HL-60 (cell line): ENCODE results near the gene SPATS2.

Experiments used
- DNase-seq, 2 experiments: peaks; one replicate each; pipeline ENCODE4 v3.0.0-alpha.2; 2010 to 2020; ENCODE audit warnings: low read depth in 1 of 2, low spot score in 1 of 2
- H3K27ac ChIP-seq: fragments of 250-450 bp; sonication (Bioruptor Pico); replicated peaks from 2 replicates; pipeline ENCODE4 v1.5.1; 2020; ENCODE audit warnings: mild to moderate bottlenecking, moderate library complexity
- H3K27me3 ChIP-seq: fragments of 250-450 bp; sonication (Bioruptor Pico); 2 replicates; pipeline ENCODE4 v1.5.1; 2021; ENCODE audit warnings: mild to moderate bottlenecking, moderate library complexity; ENCODE audit not compliant: insufficient read depth, poor library complexity, severe bottlenecking
- H3K4me3 ChIP-seq: replicated peaks from 2 replicates; pipeline ENCODE4 v1.5.1; 2011; ENCODE audit warnings: mild to moderate bottlenecking, control low read depth, low read length; ENCODE audit not compliant: insufficient read depth
- GABPA ChIP-seq: IDR thresholded peaks from 2 replicates; pipeline ENCODE4 v1.6.1; 2012; ENCODE audit warnings: low read depth
- POLR2AphosphoS5 ChIP-seq: IDR thresholded peaks from 2 replicates; pipeline ENCODE4 v1.6.1; 2012; ENCODE audit warnings: low read depth
- SPI1 ChIP-seq: IDR thresholded peaks from 2 replicates; pipeline ENCODE4 v1.6.1; 2012; ENCODE audit warnings: low read depth, mild to moderate bottlenecking, borderline replicate concordance
- TF ChIP-seq, protein P1 (sequence below): IDR thresholded peaks from 2 replicates; pipeline ENCODE4 v1.6.1; 2012; ENCODE audit warnings: low read depth; ENCODE audit not compliant: insufficient replicate concordance
- TF ChIP-seq, protein P2 (sequence below): IDR thresholded peaks from one replicate; pipeline ENCODE4 v1.5.1; 2011; ENCODE audit warnings: low read length, control low read depth, inconsistent platforms; ENCODE audit not compliant: insufficient read depth

Gene SPATS2

DNA sequence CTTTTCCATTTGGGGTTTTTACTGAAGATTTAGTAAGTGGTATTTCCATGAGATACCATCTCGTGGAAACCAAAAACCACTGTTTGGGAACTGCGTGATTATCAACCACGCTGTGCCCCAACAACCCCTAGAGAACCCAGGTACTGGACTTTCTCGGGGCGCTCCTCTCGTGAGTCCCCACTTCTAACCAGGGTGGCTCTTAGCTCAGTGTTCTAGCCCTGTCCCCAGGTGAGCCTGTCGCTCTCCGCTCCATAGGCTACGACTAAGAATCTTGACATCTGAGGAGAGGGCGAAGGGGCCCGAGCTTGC, 200.0 kb downstream of the SPATS2 start:
- H3K4me3 ChIP-seq: peak overlapping the region; percentile 85
- no peak for DNase-seq
- TF ChIP-seq SPI1: no peak
- H3K27ac ChIP-seq: peak overlapping the region; percentile 94
- no peaks in the 10 kb centered on the region for H3K27me3 ChIP-seq

DNA sequence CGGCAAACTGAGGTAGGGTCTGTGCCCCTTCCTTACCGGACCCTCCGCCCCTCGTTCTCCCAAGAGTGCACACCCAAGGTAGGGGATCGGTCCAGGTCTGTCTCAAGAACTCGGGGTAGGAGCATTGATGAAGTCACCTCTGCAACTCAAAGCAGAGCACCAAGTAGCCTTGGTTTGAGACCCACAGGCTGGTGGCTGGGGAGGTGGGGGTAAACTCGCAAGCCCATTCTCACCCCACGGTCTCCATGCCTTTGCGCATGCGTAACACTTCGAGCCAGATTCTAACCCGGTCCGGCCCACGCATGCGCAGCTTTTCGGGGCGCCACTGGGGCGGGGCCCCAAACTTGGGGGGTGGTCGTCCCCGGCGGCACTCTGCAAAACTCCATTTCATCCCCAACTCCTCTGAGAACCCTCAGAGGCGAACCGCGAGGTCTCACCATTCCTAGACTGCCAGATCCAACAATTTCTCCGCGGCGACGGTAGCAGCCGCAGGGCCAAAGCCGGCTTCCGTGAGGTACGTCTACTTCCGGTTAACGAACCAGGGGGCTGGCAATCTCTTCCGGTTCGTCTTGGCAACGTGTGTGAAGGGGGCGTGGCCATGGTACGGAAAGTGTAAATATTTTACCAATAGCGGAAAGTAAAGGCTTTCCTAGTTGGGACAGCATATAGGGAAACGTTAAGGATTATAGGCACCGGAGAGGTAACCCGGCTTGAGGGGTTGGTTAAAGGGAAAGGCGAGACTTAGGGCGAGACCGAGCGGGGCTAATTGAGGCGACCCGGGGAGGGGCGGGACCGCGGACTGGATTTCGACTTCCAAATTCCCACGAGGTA, 200.6 kb downstream of the SPATS2 start, which contains the start of gene MCRS1:
Gene MCRS1 (minus strand): TSS at position 532 of the 831 bp plus-strand sequence. CDS start 1,411 bp downstream, outside the sequence.
- H3K27ac ChIP-seq: peak within 1 kb of the TSS; percentile 94
- peak; percentile 89 to 93 for DNase-seq
- no peaks in the 10 kb centered on the region for H3K27me3 ChIP-seq
- TF ChIP-seq, protein P1, sequence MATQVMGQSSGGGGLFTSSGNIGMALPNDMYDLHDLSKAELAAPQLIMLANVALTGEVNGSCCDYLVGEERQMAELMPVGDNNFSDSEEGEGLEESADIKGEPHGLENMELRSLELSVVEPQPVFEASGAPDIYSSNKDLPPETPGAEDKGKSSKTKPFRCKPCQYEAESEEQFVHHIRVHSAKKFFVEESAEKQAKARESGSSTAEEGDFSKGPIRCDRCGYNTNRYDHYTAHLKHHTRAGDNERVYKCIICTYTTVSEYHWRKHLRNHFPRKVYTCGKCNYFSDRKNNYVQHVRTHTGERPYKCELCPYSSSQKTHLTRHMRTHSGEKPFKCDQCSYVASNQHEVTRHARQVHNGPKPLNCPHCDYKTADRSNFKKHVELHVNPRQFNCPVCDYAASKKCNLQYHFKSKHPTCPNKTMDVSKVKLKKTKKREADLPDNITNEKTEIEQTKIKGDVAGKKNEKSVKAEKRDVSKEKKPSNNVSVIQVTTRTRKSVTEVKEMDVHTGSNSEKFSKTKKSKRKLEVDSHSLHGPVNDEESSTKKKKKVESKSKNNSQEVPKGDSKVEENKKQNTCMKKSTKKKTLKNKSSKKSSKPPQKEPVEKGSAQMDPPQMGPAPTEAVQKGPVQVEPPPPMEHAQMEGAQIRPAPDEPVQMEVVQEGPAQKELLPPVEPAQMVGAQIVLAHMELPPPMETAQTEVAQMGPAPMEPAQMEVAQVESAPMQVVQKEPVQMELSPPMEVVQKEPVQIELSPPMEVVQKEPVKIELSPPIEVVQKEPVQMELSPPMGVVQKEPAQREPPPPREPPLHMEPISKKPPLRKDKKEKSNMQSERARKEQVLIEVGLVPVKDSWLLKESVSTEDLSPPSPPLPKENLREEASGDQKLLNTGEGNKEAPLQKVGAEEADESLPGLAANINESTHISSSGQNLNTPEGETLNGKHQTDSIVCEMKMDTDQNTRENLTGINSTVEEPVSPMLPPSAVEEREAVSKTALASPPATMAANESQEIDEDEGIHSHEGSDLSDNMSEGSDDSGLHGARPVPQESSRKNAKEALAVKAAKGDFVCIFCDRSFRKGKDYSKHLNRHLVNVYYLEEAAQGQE: peak; percentile 59
- TF ChIP-seq, protein P2, sequence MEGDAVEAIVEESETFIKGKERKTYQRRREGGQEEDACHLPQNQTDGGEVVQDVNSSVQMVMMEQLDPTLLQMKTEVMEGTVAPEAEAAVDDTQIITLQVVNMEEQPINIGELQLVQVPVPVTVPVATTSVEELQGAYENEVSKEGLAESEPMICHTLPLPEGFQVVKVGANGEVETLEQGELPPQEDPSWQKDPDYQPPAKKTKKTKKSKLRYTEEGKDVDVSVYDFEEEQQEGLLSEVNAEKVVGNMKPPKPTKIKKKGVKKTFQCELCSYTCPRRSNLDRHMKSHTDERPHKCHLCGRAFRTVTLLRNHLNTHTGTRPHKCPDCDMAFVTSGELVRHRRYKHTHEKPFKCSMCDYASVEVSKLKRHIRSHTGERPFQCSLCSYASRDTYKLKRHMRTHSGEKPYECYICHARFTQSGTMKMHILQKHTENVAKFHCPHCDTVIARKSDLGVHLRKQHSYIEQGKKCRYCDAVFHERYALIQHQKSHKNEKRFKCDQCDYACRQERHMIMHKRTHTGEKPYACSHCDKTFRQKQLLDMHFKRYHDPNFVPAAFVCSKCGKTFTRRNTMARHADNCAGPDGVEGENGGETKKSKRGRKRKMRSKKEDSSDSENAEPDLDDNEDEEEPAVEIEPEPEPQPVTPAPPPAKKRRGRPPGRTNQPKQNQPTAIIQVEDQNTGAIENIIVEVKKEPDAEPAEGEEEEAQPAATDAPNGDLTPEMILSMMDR: no peak
- no peak for TF ChIP-seq SPI1
- TF ChIP-seq GABPA: peak; percentile 98
- TF ChIP-seq POLR2AphosphoS5: peak; percentile 94
- peak within 1 kb of the TSS; percentile 85 for H3K4me3 ChIP-seq

DNA sequence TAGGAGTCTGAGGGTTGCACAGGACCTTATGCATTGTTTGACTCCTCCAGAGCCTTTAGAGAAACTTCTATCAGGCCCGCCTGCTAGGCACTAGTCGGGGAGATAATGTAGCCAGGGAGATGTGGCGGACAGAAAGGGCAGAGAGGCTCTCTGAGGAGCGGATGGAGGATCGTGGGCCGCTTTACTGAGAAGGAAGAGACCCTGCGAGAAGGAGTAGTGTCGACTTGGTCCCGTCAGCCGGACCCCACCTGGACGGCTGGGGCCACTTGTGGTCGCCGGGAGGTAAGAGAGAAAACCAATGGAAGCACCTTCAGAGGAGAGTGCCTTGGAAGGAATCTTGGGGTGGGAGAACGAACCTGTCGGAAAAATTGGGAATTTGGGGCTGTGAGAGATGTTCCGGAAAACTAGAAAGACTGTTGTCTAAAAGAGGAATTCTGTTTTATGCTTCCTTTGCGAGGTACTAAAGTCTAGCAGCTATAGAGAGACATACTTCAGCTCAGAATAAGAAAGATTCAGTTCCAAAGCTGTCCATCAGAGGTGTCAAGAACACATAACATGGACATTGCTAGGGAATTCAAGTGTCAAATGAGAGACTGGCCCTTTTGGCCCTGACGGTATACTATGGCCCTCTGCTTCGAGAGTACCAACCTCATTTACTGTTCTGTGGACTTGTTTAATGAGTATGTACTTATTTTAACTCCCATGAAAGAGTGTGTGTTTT, 201.3 kb downstream of the SPATS2 start:
- peak overlapping the region; percentile 94 for H3K27ac ChIP-seq

More for the DNA sequence above, 201.3 kb downstream of the SPATS2 start:
- Histone ChIP-seq H3K4me3 (peak overlapping the region; percentile 85), H3K27me3 (no peaks in the 10 kb centered on the region)
- peak; percentile 22 to 38 for DNase-seq
- TF ChIP-seq POLR2AphosphoS5 (no peak), SPI1 (no peak), GABPA (no peak)
- TF ChIP-seq, protein P1: no peak
- TF ChIP-seq, protein P2: no peak
